HepG2 (cell line): Measurements from ENCODE around the gene CHAF1A. TPM values are rescaled to one million over a fixed set of nuclear protein-coding genes. Genes with fewer than 3 reads are reported as not detected.

Experiments
- AKAP8 ChIP-seq: sonication (generic); formaldehyde crosslinking; IDR thresholded peaks from 2 replicates; pipeline ENCODE4 v1.5.1; 2020; ENCODE audit warnings: mild to moderate bottlenecking, missing genetic modification reagents
- ARID3A ChIP-seq: IDR thresholded peaks from 2 replicates; pipeline ENCODE4 v1.6.1; 2012; ENCODE audit warnings: low read depth, low read length, improper control_type of control experiment
- E2F2 ChIP-seq: sonication (generic); formaldehyde crosslinking; IDR thresholded peaks from 2 replicates; pipeline ENCODE4 v1.4.0; 2020; ENCODE audit warnings: missing genetic modification reagents, borderline replicate concordance
- FOXA3 ChIP-seq: IDR thresholded peaks from 2 replicates; pipeline ENCODE4 v1.6.1; 2016; ENCODE audit warnings: missing genetic modification reagents, missing compliant biosample characterization
- FOXM1 ChIP-seq: sonication (generic); formaldehyde crosslinking; IDR thresholded peaks from 2 replicates; pipeline ENCODE4 v1.5.0; 2020; ENCODE audit warnings: missing genetic modification reagents
- FOXO1 ChIP-seq: sonication (generic); formaldehyde crosslinking; IDR thresholded peaks from 2 replicates; pipeline ENCODE4 v1.4.0; 2020; ENCODE audit warnings: missing genetic modification reagents
- HHEX ChIP-seq: IDR thresholded peaks from 2 replicates; pipeline ENCODE4 v1.6.1; 2016; ENCODE audit warnings: control low read depth
- HMGXB3 ChIP-seq: sonication (generic); formaldehyde crosslinking; IDR thresholded peaks from 2 replicates; pipeline ENCODE4 v1.4.0; 2020; ENCODE audit warnings: missing genetic modification reagents, borderline replicate concordance
- MBD4 ChIP-seq: IDR thresholded peaks from 2 replicates; pipeline ENCODE4 v1.6.1; 2012; ENCODE audit warnings: low read length, inconsistent platforms, borderline replicate concordance
- MIER3 ChIP-seq: IDR thresholded peaks from 2 replicates; pipeline ENCODE4 v1.6.1; 2016; ENCODE audit warnings: missing compliant biosample characterization, borderline replicate concordance
- PHF21A ChIP-seq: sonication (generic); formaldehyde crosslinking; IDR thresholded peaks from 2 replicates; pipeline ENCODE4 v1.5.0; 2020; ENCODE audit warnings: mild to moderate bottlenecking, missing genetic modification reagents
- SNAPC2 ChIP-seq: sonication (generic); formaldehyde crosslinking; IDR thresholded peaks from 2 replicates; pipeline ENCODE4 v1.8.1; 2022; ENCODE audit warnings: mild to moderate bottlenecking, missing genetic modification reagents
- SRSF4 ChIP-seq: fragments of 200-400 bp; formaldehyde crosslinking; IDR thresholded peaks from one replicate; pipeline ENCODE4 v1.6.1; 2018; ENCODE audit warnings: mild to moderate bottlenecking, low read depth, low read length, moderate library complexity; ENCODE audit not compliant: poor library complexity, severe bottlenecking
- TEAD2 ChIP-seq: sonication (generic); formaldehyde crosslinking; IDR thresholded peaks from 2 replicates; pipeline ENCODE4 v1.9.0; 2021; ENCODE audit warnings: missing genetic modification reagents
- ZNF484 ChIP-seq: sonication (generic); formaldehyde crosslinking; IDR thresholded peaks from 2 replicates; pipeline ENCODE4 v1.5.1; 2020; ENCODE audit warnings: mild to moderate bottlenecking, low read depth, missing genetic modification reagents, borderline replicate concordance
- polyA plus RNA-seq, 8 experiments: library from polyadenylated mRNA; depleted of rRNA in 3 of 8; stranded (reverse) in 7 of 8; unstranded in 1 of 8; fragments of >200 nt; fragmentation: Illumina TruSeq in 4 of 8; extraction: Trizol in 4 of 8; gene quantifications; 2 replicates each; pipeline versions ENCODE4 v1.2.1 to v1.2.3, GENCODE V29; 2011 to 2016; ENCODE audit warnings: low read depth in 4 of 8, missing spikeins in 1 of 8, mixed read lengths in 1 of 8; ENCODE audit not compliant: insufficient read depth in 1 of 8
- total RNA-seq, 5 experiments: library from RNA; depleted of rRNA; stranded (reverse); fragments of >200 nt; fragmentation: Illumina TruSeq; extraction: Trizol; gene quantifications; 2 replicates each; pipeline ENCODE4 v1.2.3, GENCODE V29; 2016; ENCODE audit warnings: low read depth in 1 of 5
- TF ChIP-seq, protein P1 (sequence below): sonication (generic); formaldehyde crosslinking; IDR thresholded peaks from 2 replicates; pipeline ENCODE4 v1.4.0; 2020; ENCODE audit warnings: missing genetic modification reagents
- TF ChIP-seq, protein P2 (sequence below): IDR thresholded peaks from 2 replicates; pipeline ENCODE4 v1.6.1; 2016; ENCODE audit warnings: mild to moderate bottlenecking, missing biosample characterization, missing genetic modification reagents
- TF ChIP-seq, protein P3 (sequence below): IDR thresholded peaks from 2 replicates; pipeline ENCODE4 v1.6.1; 2018; ENCODE audit warnings: missing genetic modification reagents, mild to moderate bottlenecking, missing compliant biosample characterization

Gene CHAF1A
- total and polyA plus RNA-seq, 2 of the 13 experiments (the other 11 are each of a cell fraction or from before 2014, with no cell fraction given), result 11.0 to 34.8 TPM

DNA sequence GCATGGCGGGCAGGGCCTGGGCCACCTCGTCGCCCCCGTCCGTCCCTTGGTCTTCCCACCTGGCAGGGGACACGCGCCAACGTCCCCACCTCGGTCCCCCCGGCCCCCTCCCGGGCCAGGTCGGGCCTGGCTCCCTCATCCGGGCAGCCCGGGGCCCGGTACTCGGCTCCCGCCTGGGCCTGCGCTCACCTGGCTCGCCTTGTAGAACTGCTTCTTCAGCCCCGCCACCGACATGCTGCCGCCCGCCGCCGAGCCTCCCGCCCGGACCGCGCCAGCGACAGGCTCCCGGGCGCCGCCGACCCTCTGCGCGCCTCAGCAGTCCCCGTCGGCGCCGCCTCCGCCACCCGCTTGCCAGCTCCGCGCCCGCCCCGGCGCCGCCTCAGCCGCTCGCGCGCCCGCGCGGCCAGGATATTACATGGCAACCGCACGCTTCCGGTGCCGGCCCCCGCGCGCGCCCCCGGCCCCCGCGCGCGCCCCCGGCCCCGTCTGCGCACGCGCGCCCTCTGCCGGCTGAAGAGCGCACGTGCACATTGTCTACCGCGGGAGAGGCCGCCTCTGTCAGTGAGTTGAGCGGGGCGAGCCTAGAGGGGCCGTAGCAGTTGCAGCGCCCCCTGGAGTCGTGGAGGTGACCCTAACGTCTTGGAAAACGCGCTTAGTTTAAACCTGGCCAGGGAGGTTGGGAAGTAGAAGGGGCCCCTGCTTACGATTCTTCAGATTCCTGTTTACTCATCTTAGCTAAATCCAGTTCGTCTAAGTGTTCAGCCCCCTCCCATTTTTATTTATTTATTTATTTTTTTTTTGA, 2.1 kb upstream of the CHAF1A start, which contains the start of gene SH3GL1 (continued):
- TF ChIP-seq, protein P1, sequence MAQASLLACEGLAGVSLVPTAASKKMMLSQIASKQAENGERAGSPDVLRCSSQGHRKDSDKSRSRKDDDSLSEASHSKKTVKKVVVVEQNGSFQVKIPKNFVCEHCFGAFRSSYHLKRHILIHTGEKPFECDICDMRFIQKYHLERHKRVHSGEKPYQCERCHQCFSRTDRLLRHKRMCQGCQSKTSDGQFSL (CRISPR knock-in tag), result no peak
- TF ChIP-seq MIER3, result peak; percentile 86; the same call in 1 of the 2 replicates
- no peak for TF ChIP-seq HMGXB3 (CRISPR knock-in tag)
- no peak for TF ChIP-seq HHEX (CRISPR knock-in tag)
- no peak for TF ChIP-seq E2F2
- TF ChIP-seq FOXM1 (CRISPR knock-in tag), result no peak
- TF ChIP-seq SRSF4, result no peak
- TF ChIP-seq AKAP8 (CRISPR knock-in tag), result no peak; the same call in 1 of the 2 replicates
- peak; percentile 53; the same call in 1 of the 2 replicates for TF ChIP-seq FOXO1 (CRISPR knock-in tag)
- TF ChIP-seq PHF21A (CRISPR knock-in tag), result peak; percentile 59; the same call in 1 of the 2 replicates
- no peak for TF ChIP-seq TEAD2 (CRISPR knock-in tag)
- no peak for TF ChIP-seq SNAPC2 (CRISPR knock-in tag)
- no peak for TF ChIP-seq MBD4
- TF ChIP-seq FOXA3, result peak; percentile 77
- TF ChIP-seq ZNF484 (CRISPR knock-in tag), result no peak
- TF ChIP-seq, protein P2, sequence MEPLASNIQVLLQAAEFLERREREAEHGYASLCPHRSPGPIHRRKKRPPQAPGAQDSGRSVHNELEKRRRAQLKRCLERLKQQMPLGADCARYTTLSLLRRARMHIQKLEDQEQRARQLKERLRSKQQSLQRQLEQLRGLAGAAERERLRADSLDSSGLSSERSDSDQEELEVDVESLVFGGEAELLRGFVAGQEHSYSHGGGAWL (CRISPR knock-in tag), result peak; percentile 69; the same call in 1 of the 2 replicates
- TF ChIP-seq ARID3A, result peak; percentile 56; the same call in 1 of the 2 replicates
- TF ChIP-seq, protein P3, sequence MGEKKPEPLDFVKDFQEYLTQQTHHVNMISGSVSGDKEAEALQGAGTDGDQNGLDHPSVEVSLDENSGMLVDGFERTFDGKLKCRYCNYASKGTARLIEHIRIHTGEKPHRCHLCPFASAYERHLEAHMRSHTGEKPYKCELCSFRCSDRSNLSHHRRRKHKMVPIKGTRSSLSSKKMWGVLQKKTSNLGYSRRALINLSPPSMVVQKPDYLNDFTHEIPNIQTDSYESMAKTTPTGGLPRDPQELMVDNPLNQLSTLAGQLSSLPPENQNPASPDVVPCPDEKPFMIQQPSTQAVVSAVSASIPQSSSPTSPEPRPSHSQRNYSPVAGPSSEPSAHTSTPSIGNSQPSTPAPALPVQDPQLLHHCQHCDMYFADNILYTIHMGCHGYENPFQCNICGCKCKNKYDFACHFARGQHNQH (CRISPR knock-in tag), result peak; percentile 86; the same call in 1 of the 2 replicates
